SIG-M5 (cell line): ENCODE data around the gene RANGAP1.

Experiments
- DNase-seq: peaks from one replicate; lab custom pipeline; 2025; lab: John Stamatoyannopoulos, UW

The RANGAP1 gene

DNA sequence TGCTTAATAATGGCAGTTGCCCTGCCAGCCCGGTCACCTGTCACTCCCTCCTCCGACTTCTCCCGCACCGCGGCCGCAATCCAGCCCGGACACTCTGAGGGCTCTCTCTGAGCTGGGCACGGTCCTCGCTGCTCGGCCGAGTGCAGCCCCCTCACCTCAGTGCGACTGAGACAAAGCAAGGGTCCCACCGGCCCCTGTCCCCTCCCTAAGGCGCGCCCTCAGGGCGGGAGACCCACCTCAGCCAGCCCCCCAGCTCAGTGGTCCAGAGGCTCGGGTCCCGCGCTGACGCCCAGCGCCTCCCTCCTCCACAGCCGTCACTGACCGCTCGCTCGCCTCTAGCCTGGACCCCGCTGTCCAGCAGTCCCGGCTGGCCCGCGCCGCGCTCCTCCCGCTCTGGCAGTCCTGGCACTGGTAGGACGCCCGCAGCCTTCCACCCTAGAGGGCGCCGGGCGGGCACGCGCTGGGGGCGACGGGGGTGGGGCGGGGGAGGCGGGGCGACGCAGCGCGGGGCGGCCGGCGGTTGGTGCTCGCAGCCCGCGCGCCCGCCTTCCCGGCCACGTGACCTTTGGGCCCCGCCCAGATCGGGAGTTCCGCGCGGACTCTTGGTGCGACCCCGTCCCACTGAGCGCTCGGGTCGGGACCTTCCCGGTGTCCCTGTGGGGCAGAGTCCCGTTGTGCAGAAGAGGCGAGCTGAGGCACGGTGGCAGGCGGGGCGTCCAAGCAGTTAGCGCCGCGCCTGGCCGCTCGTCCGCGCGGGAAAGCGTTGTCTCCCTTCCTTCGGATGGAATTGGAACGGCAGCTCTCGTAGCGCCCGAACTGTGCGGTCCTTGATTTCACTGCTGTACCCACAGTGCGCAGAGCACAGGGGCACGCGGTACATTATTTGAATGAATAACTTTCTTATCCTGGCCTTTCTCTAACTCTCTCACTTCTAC, 88.7 kb downstream of the RANGAP1 start:
- no peak for DNase-seq
